HuH-7.5 (cell line): Measurements from ENCODE around the gene MTCL1.

ENCODE experiments used
- DNase-seq: peaks from one replicate; pipeline ENCODE4 v3.0.0; 2011; ENCODE audit warnings: low spot score

MTCL1 gene

DNA sequence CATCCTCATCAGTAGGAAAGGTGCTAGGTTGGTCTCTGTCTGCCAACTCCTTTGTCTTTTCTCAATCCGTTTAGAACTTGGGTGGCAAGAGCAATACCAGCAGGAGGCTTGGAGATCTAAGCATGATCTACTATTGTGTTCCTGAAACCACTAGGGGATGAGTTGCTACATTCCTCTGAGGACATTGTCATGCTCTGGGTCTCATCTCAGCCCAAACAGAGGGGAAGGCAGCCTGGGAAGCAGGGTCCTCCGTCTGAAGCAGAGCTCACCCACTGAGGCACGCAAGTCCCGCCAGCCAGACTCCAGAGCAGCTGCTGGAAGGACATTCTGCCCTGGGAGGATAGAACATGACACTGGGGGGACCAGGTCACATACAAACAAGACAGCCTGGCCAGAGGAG is 162.9 kb downstream of the MTCL1 start:
- DNase-seq = no peak

DNA sequence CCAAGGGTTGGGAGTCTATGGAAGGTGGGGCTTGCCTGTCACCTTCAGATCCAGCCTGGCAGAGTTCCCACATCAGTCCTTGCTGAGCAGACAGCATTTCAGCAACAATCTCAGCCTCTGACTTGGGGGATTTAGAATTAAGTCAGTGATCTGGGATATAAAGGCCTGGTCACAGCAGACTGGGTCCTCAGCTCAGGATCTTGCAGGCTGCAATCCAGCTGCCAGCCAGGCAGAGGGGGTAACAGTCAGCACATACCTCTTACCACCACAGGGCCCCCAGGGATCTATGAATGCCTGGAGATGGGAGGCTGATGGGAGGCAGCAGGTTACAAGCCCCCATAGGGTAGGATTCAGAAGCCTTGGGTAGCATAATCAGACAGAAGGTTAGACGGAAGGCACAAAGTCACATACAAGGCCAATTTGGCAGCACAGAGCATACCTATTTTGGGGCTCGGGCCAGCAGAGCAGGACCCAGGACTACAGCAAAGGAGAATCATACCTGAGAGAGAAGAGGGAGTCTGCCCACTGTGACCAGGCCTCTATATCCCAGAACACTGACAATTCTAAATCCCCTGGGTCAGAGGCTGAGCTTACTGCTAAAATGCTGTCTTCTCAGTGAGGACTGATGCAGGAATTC is 163.5 kb downstream of the MTCL1 start:
- DNase-seq = no peak

DNA sequence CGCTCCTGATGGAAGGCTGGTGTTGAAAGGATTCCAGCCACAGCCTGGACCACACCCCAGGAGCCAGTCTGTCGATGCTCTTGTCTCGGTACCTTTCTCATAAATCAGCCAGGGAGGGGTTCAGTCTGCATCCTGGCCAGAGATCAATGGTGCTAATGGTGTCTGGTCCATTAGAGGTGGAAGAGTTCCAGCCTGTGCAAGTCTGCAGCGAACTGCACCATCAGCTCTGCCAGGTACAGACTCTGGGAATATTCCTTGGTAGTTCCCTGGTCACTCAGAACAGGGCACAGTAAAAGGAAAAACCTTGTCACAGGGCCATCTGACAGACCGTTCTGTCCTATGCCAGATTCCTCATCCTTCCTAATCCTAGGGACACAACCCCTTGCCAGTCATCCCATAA is 164.3 kb downstream of the MTCL1 start:
- DNase-seq = no peak

DNA sequence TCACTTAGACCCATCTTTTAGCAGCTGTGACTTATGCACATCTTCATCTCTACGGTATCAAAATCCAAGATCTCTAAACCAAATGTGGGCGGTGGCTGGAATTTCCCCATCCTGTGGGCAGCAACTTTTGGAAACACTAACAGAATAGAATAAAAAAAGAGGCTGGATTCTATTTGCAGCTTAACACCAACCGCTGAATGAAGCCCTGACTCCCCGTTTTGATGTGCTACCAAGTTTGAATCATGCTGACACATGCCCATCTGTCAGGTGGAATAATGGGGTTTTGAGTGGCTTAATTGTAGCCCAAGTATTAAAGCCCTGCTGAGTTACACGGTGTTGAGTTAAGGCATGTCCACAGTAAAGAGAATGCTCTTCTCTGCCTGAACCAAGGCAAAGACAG is 165.2 kb downstream of the MTCL1 start:
- no peak for DNase-seq

DNA sequence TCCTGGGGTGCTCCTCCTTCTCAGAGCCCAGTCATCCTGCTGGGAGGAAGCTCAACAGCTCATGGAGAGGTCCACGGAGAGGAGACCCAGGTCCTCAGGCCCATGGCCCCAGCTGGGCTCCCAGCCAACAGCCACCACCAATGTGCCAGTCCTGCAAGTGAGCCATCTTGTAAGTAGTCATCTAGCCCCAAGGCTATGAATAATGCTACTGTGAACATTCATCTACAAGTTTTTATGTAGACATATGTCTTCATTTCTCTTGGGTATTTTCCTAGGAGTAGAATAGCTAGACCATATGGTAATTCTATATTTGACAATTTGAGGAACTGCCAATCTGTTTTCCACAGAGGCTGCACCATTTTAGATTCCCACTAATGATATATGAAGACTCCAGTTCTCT is 166.1 kb downstream of the MTCL1 start:
- peak; percentile 0 for DNase-seq

DNA sequence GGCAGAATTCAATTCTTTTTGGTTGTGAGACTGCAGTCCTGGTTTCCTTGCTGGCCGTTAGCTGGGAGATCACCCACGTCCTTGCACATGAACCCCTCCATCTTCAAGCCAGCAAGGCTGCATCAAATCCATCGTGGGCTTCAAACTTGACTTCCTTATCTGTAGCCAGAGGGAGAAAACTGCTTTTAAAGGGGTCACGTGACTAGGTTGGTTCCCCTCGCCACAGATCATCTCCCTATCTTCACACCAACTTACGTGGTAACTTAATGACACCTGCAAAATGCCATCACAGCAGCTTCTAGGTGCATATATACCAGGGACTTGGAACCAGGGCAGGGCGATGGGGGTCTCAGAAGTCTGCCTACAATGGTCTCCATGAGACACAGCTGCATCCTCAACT is 169.5 kb downstream of the MTCL1 start:
- no peak for DNase-seq

DNA sequence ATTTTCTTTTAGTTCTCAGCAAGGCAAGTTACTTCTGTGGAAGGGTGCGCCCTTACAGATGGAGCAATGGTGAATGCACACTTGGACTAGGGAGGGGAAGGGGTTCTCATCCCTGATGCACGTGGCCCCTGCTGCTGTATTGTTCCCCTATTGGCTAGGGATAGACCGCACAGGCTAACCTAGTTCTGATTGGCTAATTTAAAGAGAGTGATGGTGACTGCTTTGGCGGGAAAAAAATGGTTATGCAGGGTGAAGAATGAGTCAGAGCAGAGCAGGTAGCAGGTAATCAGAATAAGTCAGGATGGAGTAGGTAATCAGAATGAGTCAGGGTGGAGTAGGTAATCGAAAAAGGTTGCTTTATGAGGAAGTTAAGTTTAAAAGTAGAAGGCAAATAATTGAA is 171.5 kb downstream of the MTCL1 start:
- DNase-seq = no peak

DNA sequence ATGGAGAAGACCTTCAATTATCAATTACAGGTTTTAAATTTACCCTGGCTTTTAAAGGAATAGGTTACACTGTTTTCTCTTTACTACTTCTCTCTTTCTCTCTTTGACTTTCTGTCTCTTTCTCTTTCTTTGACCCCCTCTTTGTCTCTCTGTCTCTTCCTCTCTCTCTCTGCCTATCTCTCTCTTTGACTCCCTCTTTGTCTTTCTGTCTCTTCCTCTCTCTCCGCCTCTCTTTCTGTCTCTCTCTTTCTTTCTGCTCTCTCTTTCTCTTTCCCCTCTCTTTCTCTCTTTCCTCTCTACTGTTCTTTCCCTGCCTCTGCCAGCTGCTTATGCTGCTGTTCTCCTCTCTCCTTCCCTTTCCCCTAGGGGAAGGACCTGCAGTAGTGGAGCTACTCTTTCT is 175.7 kb downstream of the MTCL1 start:
- DNase-seq = no peak
